K562 (cell line): ENCODE data around the gene RAX. TPM values are rescaled to one million over a fixed set of nuclear protein-coding genes. Genes with fewer than 3 reads are reported as not detected.

Experiments used
- ATAC-seq: fragments of 200-7000 bp; cut with Tn5 transposase; 3 replicates; pipeline ENCODE4 v1.9.1; 2020; ENCODE audit warnings: moderate library complexity
- BruUV-seq: library from RNA; stranded (reverse); fragments of 400-500 nt; replicated peaks from 2 replicates; lab custom pipeline; 2021; lab: Mats Ljungman, UMichigan
- CTCF ChIA-PET: fragments of 300-600 bp; formaldehyde crosslinking; extraction: SDS; loops from one replicate; lab custom pipeline; 2021; ENCODE audit warnings: low intra/inter-chr PET ratio; lab: Yijun Ruan, JAX
- POLR2A ChIA-PET: fragments of 300-600, 350-650 bp; sonication (Branson Sonifier 250); formaldehyde crosslinking; extraction: SDS; loops from one replicate; lab custom pipeline; 2021; ENCODE audit warnings: antibody characterized with exemption, inconsistent platforms; lab: Yijun Ruan, JAX
- DNase-seq, 4 experiments: peaks; one replicate each; pipeline versions ENCODE4 v3.0.0 to v3.0.0-alpha.2; 2011 to 2018; ENCODE audit warnings: low spot score in 3 of 4, mixed read lengths in 3 of 4; ENCODE audit errors: extremely low read depth in 1 of 4
- FAIRE-seq: peaks from 2 replicates; lab custom pipeline; 2011; peaks lifted over from hg19 to GRCh38; lab: Jason Lieb, UNC
- H2AFZ ChIP-seq: 2 replicates; pipeline ENCODE4 v1.6.0; 2011; ENCODE audit warnings: low read depth, low read length, control low read depth, inconsistent platforms
- H3K27ac ChIP-seq: fragments of 200-600 bp; 3 replicates; pipeline ENCODE4 v1.8.0; 2011; ENCODE audit warnings: low read depth, mild to moderate bottlenecking, control low read depth, inconsistent platforms, low read length, moderate library complexity, mixed read lengths; ENCODE audit errors: extremely low read depth
- H3K27me3 ChIP-seq, 2 experiments: fragments of 300-600 bp in 1 of 2; 2 replicates in 1 of 2; 3 replicates in 1 of 2; pipeline versions ENCODE4 v1.6.0 to v1.8.0; 2011; ENCODE audit warnings: inconsistent platforms in 2 of 2, low read length in 2 of 2, mild to moderate bottlenecking in 1 of 2, mixed read lengths in 1 of 2, moderate library complexity in 1 of 2; ENCODE audit not compliant: control insufficient read depth in 2 of 2, insufficient read depth in 2 of 2
- H3K36me3 ChIP-seq: fragments of 300-600 bp; 3 replicates; pipeline ENCODE4 v1.8.0; 2011; ENCODE audit warnings: mild to moderate bottlenecking, low read length, inconsistent platforms; ENCODE audit not compliant: control insufficient read depth, insufficient read depth
- H3K4me1 ChIP-seq, 2 experiments: fragments of 200-600 bp in 1 of 2; replicated peaks in 1 of 2; 2 replicates in 1 of 2; 3 replicates in 1 of 2; pipeline versions ENCODE4 v1.5.1 to v1.8.0; 2011; ENCODE audit warnings: inconsistent platforms in 2 of 2, low read length in 2 of 2, mild to moderate bottlenecking in 1 of 2, mixed read lengths in 1 of 2, moderate library complexity in 1 of 2; ENCODE audit not compliant: control insufficient read depth in 2 of 2, insufficient read depth in 2 of 2
- H3K4me2 ChIP-seq: 2 replicates; pipeline ENCODE4 v1.6.1; 2011; ENCODE audit warnings: low read length, control low read depth, inconsistent platforms, mixed read lengths; ENCODE audit not compliant: insufficient read depth
- H3K4me3 ChIP-seq: fragments of 200-600 bp; sonication (generic), shearing (Covaris generic); 2 replicates; pipeline ENCODE4 v1.5.1; 2016; ENCODE audit warnings: control low read depth, inconsistent platforms
- H3K79me2 ChIP-seq: fragments of 200-600 bp; 3 replicates; pipeline ENCODE4 v1.8.0; 2011; ENCODE audit warnings: low read length, inconsistent platforms; ENCODE audit not compliant: control insufficient read depth, insufficient read depth
- H3K9ac ChIP-seq, 2 experiments: 2 replicates each; pipeline versions ENCODE4 v1.6.0 to v1.6.1; 2011; ENCODE audit warnings: low read depth in 2 of 2, low read length in 2 of 2, control low read depth in 1 of 2, inconsistent platforms in 1 of 2, mild to moderate bottlenecking in 1 of 2, mixed read lengths in 1 of 2; ENCODE audit not compliant: insufficient read depth in 1 of 2
- H3K9me1 ChIP-seq: one replicate; pipeline ENCODE4 v1.6.0; 2011; ENCODE audit warnings: inconsistent platforms, mild to moderate bottlenecking, low read length, moderate library complexity; ENCODE audit not compliant: control insufficient read depth, insufficient read depth
- H3K9me3 ChIP-seq: replicated peaks from 2 replicates; pipeline ENCODE4 v1.5.1; 2011; ENCODE audit warnings: low read depth, low read length, inconsistent platforms; ENCODE audit not compliant: control insufficient read depth, insufficient read depth
- H4K20me1 ChIP-seq: replicated peaks from 2 replicates; pipeline ENCODE4 v1.6.1; 2011; ENCODE audit warnings: low read length, inconsistent platforms, mixed read lengths; ENCODE audit not compliant: control insufficient read depth, insufficient read depth
- BCOR ChIP-seq: fragments of 450-650 bp; IDR thresholded peaks from 2 replicates; pipeline ENCODE4 v1.6.1; 2016
- CBX5 ChIP-seq: IDR thresholded peaks from 2 replicates; pipeline ENCODE4 v1.6.1; 2014; ENCODE audit warnings: low read depth, borderline replicate concordance
- ELF2 ChIP-seq: fragments of 250-450 bp; sonication (Bioruptor Pico); IDR thresholded peaks from 2 replicates; pipeline ENCODE4 v1.5.0; 2021; ENCODE audit warnings: mild to moderate bottlenecking
- FOS ChIP-seq: IDR thresholded peaks from 3 replicates; pipeline ENCODE4 v1.6.1; 2011; ENCODE audit not compliant: insufficient read length; ENCODE audit errors: extremely low read depth
- FOXK1 ChIP-seq: sonication (generic); formaldehyde crosslinking; IDR thresholded peaks from 2 replicates; pipeline ENCODE4 v1.8.0; 2022; ENCODE audit warnings: missing genetic modification reagents, mild to moderate bottlenecking, borderline replicate concordance
- NKRF ChIP-seq: fragments of 450-650 bp; IDR thresholded peaks from 2 replicates; pipeline ENCODE4 v1.6.1; 2016; ENCODE audit warnings: borderline replicate concordance
- RCOR1 ChIP-seq, 2 experiments: IDR thresholded peaks; 2 replicates each; pipeline ENCODE4 v1.6.1; 2012; ENCODE audit warnings: low read depth in 2 of 2, low read length in 2 of 2, borderline replicate concordance in 1 of 2, improper control_type of control experiment in 1 of 2
- SMAD3 ChIP-seq: fragments of 450-650 bp; formaldehyde crosslinking; conservative IDR thresholded peaks from 2 replicates; pipeline ENCODE4 v1.4.0; 2020; ENCODE audit warnings: mild to moderate bottlenecking
- TAL1 ChIP-seq: fragments of 450-650 bp; IDR thresholded peaks from 2 replicates; pipeline ENCODE4 v1.6.1; 2016; ENCODE audit warnings: mild to moderate bottlenecking
- ZFP36 ChIP-seq: fragments of 150-350 bp; IDR thresholded peaks from 2 replicates; pipeline ENCODE4 v1.6.1; 2018; ENCODE audit warnings: low read length, low read depth; ENCODE audit not compliant: partially characterized antibody
- ZNF511 ChIP-seq: sonication (generic); formaldehyde crosslinking; IDR thresholded peaks from 2 replicates; pipeline ENCODE4 v1.8.0; 2022; ENCODE audit warnings: mild to moderate bottlenecking, missing genetic modification reagents
- WGBS: fragments of 100-300 bp; shearing (Covaris generic); methylation state at CpG from one replicate; pipeline ENCODE4 v1.1.6; 2016; ENCODE audit warnings: low coverage, mixed read lengths; ENCODE audit not compliant: insufficient coverage; ENCODE audit errors: missing lambda C conversion rate; 5-methylcytosine and 5-hydroxymethylcytosine counted together
- in situ Hi-C: fragments of 300-500 bp; cut with MboI; formaldehyde crosslinking; loops from 4 replicates; pipeline ENCODE4 v1.15.0; 2018; ENCODE audit warnings: inconsistent platforms, mixed read lengths
- intact Hi-C: fragments of 100-400 bp; cut with micrococcal nuclease; formaldehyde crosslinking; loops from 2 replicates; pipeline ENCODE4 v1.14.2; 2022
- polyA plus RNA-seq, 8 experiments: library from polyadenylated mRNA; depleted of rRNA in 4 of 8; stranded (reverse) in 5 of 8; unstranded in 3 of 8; fragments of >200 nt; fragmentation: Nextera tagmentation in 2 of 8; fragmentation: Illumina TruSeq in 1 of 8; extraction: Ambion mirVana in 2 of 8; extraction: Trizol in 1 of 8; gene quantifications; 2 replicates each; pipeline versions ENCODE4 v1.2.1 to v1.2.3, GENCODE V29; 2011 to 2014; ENCODE audit warnings: inconsistent platforms in 1 of 8, missing spikeins in 1 of 8
- total RNA-seq, 7 experiments: library from RNA; depleted of rRNA in 6 of 7; stranded (reverse); fragments of >200 nt in 6 of 7; fragmentation: Illumina TruSeq in 2 of 7; extraction: Trizol in 2 of 7; gene quantifications; 2 replicates each; pipeline versions ENCODE4 v1.2.1 to v1.2.3, GENCODE V29; 2011 to 2021; ENCODE audit warnings: low replicate concordance in 1 of 7

Gene RAX
- total and polyA plus RNA-seq, 9 of the 15 experiments (the other 6 are each of a cell fraction or from before 2014, with no cell fraction given), result not detected

GRCh38 chr18:59220164-59220783 is 53.0 kb downstream of the RAX start (continued):
- no peak for TF ChIP-seq RCOR1 (IDR thresholded peaks at IDR 0.05; ENCODE audit: borderline replicate concordance in 1 of 2, low read depth in 2 of 2, low read length in 2 of 2)

- Histone ChIP-seq H2AFZ (no peak within 1 kb of the TSS), H3K9ac (no peak within 1 kb of the TSS), H3K27ac (no peak within 1 kb of the TSS), H3K4me3 (no peak within 1 kb of the TSS), H3K4me2 (no peak within 1 kb of the TSS), H3K4me1 (no peaks in the 10 kb centered on the region), H3K79me2 (no peaks in the 10 kb centered on the region), H3K9me1 (no peaks in the 10 kb centered on the region), H4K20me1 (no peaks in the 10 kb centered on the region), H3K27me3 (peaks cover 0 to 17% of the 10 kb centered on the region in 2 experiments; a peak in 2 of 5 replicates)
- no TSS peak for BruUV-seq
- ATAC-seq (no peak), FAIRE-seq (no peak), DNase-seq (no peak)
- in situ Hi-C loops, result no loop called here
- POLR2A ChIA-PET, result no interaction called here
- TF ChIP-seq FOXK1 (CRISPR knock-in tag), result no peak
- TF ChIP-seq BCOR, result no peak
- TF ChIP-seq ELF2 (CRISPR knock-in tag), result no peak
- no peak for TF ChIP-seq TAL1
- TF ChIP-seq ZFP36, result no peak
- no peak for TF ChIP-seq ZNF511 (CRISPR knock-in tag)
- TF ChIP-seq SMAD3 (CRISPR knock-in tag), result no peak
- TF ChIP-seq FOS, result no peak
- no peak for TF ChIP-seq CBX5
- no peak for TF ChIP-seq NKRF
- TF ChIP-seq, all 486 proteins: peak for 0
- CTCF ChIA-PET, result no interaction called here
- WGBS, result under 1% methylated on average over 15 of the region's 29 CpGs
- Histone ChIP-seq H3K36me3 (no peaks in the 10 kb centered on the region), H3K9me3 (no peaks in the 10 kb centered on the region)
- intact Hi-C loops, result loop anchor here (10.0 kb wide), 1 partner anchor 125 kb away; no protein-coding TSS in a partner anchor
Observed at GRCh38 chr18:59219672-59220163, 53.5 kb downstream of the RAX start, which contains the start of gene GRP. TSS of gene GRP (plus strand) at chr18:59220158. CDS start at chr18:59220266, 108 bp downstream.
